Tibial artery (tissue), 4 donors: ENCODE data around the gene COG3.

Source experiments
- DNase-seq, 2 donors: peaks; one replicate each; pipeline ENCODE4 v3.0.0-alpha.2; 2019
- H3K27ac ChIP-seq, 2 donors: fragments of 200-600 bp; sonication (generic) in 1 of 2; 1 replicate in 1 of 2; 2 replicates in 1 of 2; pipeline ENCODE4 v1.5.1; 2018 to 2019; ENCODE audit warnings: mild to moderate bottlenecking in 1 of 2
- H3K27me3 ChIP-seq, 2 donors: fragments of 200-600 bp; sonication (generic) in 1 of 2; one replicate each; pipeline versions ENCODE4 v1.5.1 to v1.6.0; 2016 to 2019
- H3K36me3 ChIP-seq, 3 donors: fragments of 200-600 bp; sonication (generic) in 2 of 3; one replicate each; pipeline ENCODE4 v1.5.1; 2016 to 2019; ENCODE audit warnings: mild to moderate bottlenecking in 2 of 3
- H3K4me1 ChIP-seq, 4 donors: fragments of 200-600 bp; sonication (generic) in 2 of 4; 1 replicate in 3 of 4; 2 replicates in 1 of 4; pipeline ENCODE4 v1.5.1; 2016 to 2019
- H3K4me3 ChIP-seq, 2 donors: fragments of 200-600 bp; sonication (generic) in 1 of 2; 1 replicate in 1 of 2; 2 replicates in 1 of 2; pipeline ENCODE4 v1.5.1; 2018 to 2019; ENCODE audit warnings: mild to moderate bottlenecking in 2 of 2
- H3K9me3 ChIP-seq, 3 donors: fragments of 200-600 bp; sonication (generic) in 1 of 3; one replicate each; pipeline ENCODE4 v1.5.1; 2016 to 2019
- intact Hi-C: fragments of 100-400 bp; cut with DNase I; formaldehyde crosslinking; loops from one replicate; pipeline ENCODE4 v1.15.0; 2023; ENCODE audit warnings: low total_unique reads
- TF ChIP-seq, protein P1 (sequence below), 2 experiments: fragments of 200-600 bp in 1 of 2; fragments of 450-650 bp in 1 of 2; IDR thresholded peaks; one replicate each; pipeline ENCODE4 v1.5.1; 2017 to 2019; ENCODE audit warnings: antibody characterized with exemption in 2 of 2, mild to moderate bottlenecking in 1 of 2, moderate library complexity in 1 of 2

Gene COG3

DNA sequence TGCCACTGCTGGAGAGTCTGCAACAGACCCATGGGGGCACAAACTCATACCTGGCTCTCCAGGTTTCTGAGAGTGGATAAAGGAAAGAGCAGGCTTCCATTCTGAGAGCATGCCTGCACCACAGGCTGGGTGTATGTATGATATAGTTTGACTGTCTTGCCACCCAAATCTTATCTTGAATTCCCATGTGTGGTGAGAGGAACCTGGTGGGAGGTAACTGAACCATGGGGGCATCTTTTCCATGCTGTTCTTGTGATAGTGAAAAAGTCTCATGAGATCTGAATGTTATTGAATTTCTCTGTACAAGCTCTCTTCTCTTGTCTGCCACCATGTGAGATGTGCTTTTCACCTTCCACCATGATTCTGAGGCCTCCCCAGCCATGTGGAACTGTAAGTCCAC lies 100.6 kb downstream of the COG3 start:
- intact Hi-C loops: no loop called here
- TF ChIP-seq, protein P1, sequence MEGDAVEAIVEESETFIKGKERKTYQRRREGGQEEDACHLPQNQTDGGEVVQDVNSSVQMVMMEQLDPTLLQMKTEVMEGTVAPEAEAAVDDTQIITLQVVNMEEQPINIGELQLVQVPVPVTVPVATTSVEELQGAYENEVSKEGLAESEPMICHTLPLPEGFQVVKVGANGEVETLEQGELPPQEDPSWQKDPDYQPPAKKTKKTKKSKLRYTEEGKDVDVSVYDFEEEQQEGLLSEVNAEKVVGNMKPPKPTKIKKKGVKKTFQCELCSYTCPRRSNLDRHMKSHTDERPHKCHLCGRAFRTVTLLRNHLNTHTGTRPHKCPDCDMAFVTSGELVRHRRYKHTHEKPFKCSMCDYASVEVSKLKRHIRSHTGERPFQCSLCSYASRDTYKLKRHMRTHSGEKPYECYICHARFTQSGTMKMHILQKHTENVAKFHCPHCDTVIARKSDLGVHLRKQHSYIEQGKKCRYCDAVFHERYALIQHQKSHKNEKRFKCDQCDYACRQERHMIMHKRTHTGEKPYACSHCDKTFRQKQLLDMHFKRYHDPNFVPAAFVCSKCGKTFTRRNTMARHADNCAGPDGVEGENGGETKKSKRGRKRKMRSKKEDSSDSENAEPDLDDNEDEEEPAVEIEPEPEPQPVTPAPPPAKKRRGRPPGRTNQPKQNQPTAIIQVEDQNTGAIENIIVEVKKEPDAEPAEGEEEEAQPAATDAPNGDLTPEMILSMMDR (IDR thresholded peaks at IDR 0.05): no peak

DNA sequence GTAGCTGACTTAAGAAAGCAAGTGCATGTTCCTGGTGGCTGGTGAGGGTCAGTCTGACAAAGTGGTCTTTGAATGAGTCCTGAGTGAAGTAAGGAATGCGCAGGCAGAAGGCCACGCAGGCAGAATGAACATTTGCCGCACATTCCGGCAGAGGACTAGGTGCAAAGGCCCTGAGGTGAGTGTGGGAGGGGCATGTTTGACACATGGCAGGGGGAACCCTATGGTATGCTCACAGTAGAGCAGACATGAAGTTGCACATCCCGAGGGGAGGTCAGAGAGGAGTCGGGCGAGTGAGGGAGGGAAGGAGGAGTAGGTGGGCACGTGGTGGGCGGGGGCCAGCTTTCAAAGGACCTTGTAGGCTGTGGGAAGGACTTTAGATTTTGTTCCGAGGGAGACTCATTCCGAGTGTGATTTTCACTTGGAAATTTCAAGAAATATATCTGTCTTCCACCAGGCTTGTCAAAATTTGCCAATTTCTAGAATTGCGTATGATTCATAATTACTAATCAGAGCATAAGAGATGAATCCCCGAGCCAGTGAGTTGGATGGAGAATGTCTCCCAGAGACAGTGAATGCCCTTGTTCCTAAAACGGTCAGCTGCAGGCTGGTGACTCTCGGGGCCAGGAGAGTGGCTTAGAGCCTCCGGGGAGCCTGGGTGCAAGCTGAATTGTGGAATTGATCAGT lies 110.5 kb downstream of the COG3 start:
- Histone ChIP-seq H3K36me3 (no peaks in the 10 kb centered on the region), H3K4me3 (no peak overlapping the region), H3K4me1 (no peaks in the 10 kb centered on the region), H3K27me3 (peaks cover 0 to 5% of the 10 kb centered on the region in 2 donors), H3K27ac (no peak overlapping the region), H3K9me3 (no peaks in the 10 kb centered on the region)
- TF ChIP-seq, protein P1 (IDR thresholded peaks at IDR 0.05): no peak
- intact Hi-C loops: no loop called here
- no peak for DNase-seq

More for the DNA sequence above, 100.6 kb downstream of the COG3 start:
- no peak overlapping the region for H3K4me3 ChIP-seq
- peaks cover 0 to 2% of the 10 kb centered on the region in 2 donors for H3K27me3 ChIP-seq
- H3K9me3 ChIP-seq: no peaks in the 10 kb centered on the region
- no peak for DNase-seq
- H3K4me1 ChIP-seq: no peaks in the 10 kb centered on the region
- no peak overlapping the region for H3K27ac ChIP-seq
- no peaks in the 10 kb centered on the region for H3K36me3 ChIP-seq

DNA sequence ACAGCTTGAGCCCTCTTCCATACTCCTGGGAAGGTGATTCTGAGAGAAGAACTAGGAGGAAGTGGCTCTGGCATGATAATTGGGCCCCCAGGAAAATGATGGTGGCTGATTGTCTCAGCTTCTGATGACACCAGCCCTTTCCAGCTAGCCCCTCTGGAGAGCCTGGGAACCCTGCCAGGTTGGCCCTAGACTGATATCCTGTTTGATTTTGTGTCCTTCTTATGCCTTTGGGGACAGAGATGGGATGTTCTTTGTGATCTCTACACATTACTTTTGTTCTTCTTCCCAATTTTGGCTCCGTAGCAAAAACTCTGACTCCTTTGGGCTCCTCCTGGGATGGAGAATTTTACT lies 111.1 kb downstream of the COG3 start:
- Histone ChIP-seq H3K9me3 (no peaks in the 10 kb centered on the region), H3K4me1 (no peaks in the 10 kb centered on the region), H3K27me3 (peaks cover 0 to 5% of the 10 kb centered on the region in 2 donors), H3K4me3 (no peak overlapping the region), H3K36me3 (no peaks in the 10 kb centered on the region), H3K27ac (no peak overlapping the region)
- intact Hi-C loops: no loop called here
- TF ChIP-seq, protein P1 (IDR thresholded peaks at IDR 0.05): no peak
- no peak for DNase-seq

DNA sequence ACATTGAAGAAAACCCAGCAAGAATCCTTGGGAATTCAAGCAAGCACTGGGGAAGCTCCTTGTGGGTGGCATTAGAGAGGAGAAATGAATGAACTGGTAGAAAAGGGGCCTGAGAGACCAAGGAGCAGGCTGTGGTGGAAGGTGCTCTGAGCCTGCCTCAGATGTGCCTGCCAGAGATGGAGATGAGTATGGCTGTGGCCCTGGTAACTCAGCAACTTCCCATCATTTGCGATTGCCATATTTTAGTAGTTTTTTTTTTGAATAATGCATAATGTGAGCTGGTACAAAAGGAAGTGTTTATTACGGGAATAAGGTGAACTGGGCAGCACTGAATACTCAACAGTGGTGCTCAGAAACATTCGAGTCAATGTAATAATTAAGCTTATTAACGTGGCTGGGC lies 111.7 kb downstream of the COG3 start:
- H3K27ac ChIP-seq: no peak overlapping the region
- H3K4me1 ChIP-seq: no peaks in the 10 kb centered on the region
- peaks cover 0 to 5% of the 10 kb centered on the region in 2 donors for H3K27me3 ChIP-seq
- no peaks in the 10 kb centered on the region for H3K36me3 ChIP-seq
- no peaks in the 10 kb centered on the region for H3K9me3 ChIP-seq
- intact Hi-C loops: no loop called here
- no peak overlapping the region for H3K4me3 ChIP-seq
- DNase-seq: no peak
- TF ChIP-seq, protein P1 (IDR thresholded peaks at IDR 0.05): no peak

DNA sequence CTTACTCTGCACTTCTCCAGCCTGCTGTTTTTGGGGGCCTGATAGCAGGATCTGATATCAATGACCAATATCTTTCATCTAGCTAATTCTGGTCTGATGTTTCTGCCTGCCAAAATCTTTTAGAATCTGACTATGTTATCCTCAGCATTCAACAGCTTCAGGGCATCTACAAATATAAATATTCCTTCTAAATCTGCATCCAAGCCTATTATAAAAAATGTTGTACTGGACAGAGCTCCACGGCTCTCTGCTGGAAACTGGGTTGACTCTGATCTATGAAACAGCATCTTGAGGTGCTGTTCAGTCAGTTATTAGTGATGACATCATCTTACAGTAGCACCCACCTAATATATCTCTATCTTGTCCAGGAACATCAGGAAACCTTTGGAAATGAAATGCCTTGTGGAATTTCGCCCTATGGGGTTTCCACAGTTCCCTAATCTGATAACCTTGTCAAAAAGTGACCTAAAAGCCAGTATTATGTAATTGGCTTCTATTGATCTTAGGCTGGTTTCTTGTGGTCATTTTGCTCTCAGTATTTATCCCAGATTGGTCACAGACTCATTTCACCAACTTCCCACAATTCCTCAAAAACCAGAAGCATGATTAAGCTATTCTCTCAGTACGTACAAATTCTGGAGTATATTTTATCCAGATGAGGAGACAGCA lies 117.8 kb downstream of the COG3 start:
- intact Hi-C loops: no loop called here
- Histone ChIP-seq H3K27ac (no peak overlapping the region), H3K4me1 (no peaks in the 10 kb centered on the region), H3K27me3 (peaks cover 0 to 4% of the 10 kb centered on the region in 2 donors), H3K36me3 (no peaks in the 10 kb centered on the region), H3K4me3 (no peak overlapping the region), H3K9me3 (no peaks in the 10 kb centered on the region)
- DNase-seq: no peak
- TF ChIP-seq, protein P1 (IDR thresholded peaks at IDR 0.05): no peak
